Testis (tissue), 2 donors: Measurements from ENCODE around the gene SLC66A1.

Experiments
- POLR2A ChIP-seq: fragments of 450-650 bp; IDR thresholded peaks from one replicate; pipeline ENCODE4 v1.6.1; 2017; ENCODE audit warnings: antibody characterized with exemption, mild to moderate bottlenecking, moderate library complexity
- TF ChIP-seq, protein P1 (sequence below), 3 experiments: fragments of 450-650 bp in 2 of 3; fragments of 200-600 bp in 1 of 3; sonication (generic) in 1 of 3; IDR thresholded peaks; one replicate each; pipeline ENCODE4 v1.5.1; 2016 to 2019; ENCODE audit warnings: antibody characterized with exemption in 3 of 3, mild to moderate bottlenecking in 2 of 3, moderate library complexity in 1 of 3

GRCh38 chr1:19345391-19345790 lies 33.3 kb downstream of the SLC66A1 start:
- TF ChIP-seq, protein P1, sequence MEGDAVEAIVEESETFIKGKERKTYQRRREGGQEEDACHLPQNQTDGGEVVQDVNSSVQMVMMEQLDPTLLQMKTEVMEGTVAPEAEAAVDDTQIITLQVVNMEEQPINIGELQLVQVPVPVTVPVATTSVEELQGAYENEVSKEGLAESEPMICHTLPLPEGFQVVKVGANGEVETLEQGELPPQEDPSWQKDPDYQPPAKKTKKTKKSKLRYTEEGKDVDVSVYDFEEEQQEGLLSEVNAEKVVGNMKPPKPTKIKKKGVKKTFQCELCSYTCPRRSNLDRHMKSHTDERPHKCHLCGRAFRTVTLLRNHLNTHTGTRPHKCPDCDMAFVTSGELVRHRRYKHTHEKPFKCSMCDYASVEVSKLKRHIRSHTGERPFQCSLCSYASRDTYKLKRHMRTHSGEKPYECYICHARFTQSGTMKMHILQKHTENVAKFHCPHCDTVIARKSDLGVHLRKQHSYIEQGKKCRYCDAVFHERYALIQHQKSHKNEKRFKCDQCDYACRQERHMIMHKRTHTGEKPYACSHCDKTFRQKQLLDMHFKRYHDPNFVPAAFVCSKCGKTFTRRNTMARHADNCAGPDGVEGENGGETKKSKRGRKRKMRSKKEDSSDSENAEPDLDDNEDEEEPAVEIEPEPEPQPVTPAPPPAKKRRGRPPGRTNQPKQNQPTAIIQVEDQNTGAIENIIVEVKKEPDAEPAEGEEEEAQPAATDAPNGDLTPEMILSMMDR (IDR thresholded peaks at IDR 0.05): no peak
- TF ChIP-seq POLR2A: no peak
